GM12878 (cell line): ENCODE data around the gene UNC80. TPM values are rescaled to one million over a fixed set of nuclear protein-coding genes. Genes with fewer than 3 reads are reported as not detected.

Experiments
- ATAC-seq: fragments of 200-7000 bp; cut with Tn5 transposase; 3 replicates; pipeline ENCODE4 v1.9.1; 2020; ENCODE audit warnings: mild to moderate bottlenecking, moderate library complexity
- BruUV-seq: library from RNA; stranded (reverse); fragments of 400-500 nt; replicated peaks from 2 replicates; lab custom pipeline; 2021; lab: Mats Ljungman, UMichigan
- CTCF ChIA-PET: fragments of 300-600 bp; sonication (Branson Sonifier 250); formaldehyde crosslinking; extraction: SDS; loops from one replicate; lab custom pipeline; 2021; ENCODE audit warnings: inconsistent platforms; lab: Yijun Ruan, JAX
- POLR2A ChIA-PET: fragments of 350-600 bp; formaldehyde crosslinking; extraction: SDS; loops from one replicate; lab custom pipeline; 2021; ENCODE audit warnings: inconsistent platforms; lab: Charles Lee
- RAD21 ChIA-PET: fragments of 300-600 bp; sonication (Branson Sonifier 250); formaldehyde crosslinking; loops from one replicate; lab custom pipeline; 2023; ENCODE audit warnings: antibody characterized with exemption; ENCODE audit not compliant: unreplicated experiment; lab: Charles Lee
- SMC1A ChIA-PET: fragments of 300-600 bp; sonication (Branson Sonifier 250); formaldehyde crosslinking; loops from one replicate; lab custom pipeline; 2023; ENCODE audit not compliant: unreplicated experiment, uncharacterized antibody; lab: Charles Lee
- DNase-seq: peaks from one replicate; pipeline ENCODE4 v3.0.0-alpha.2; 2011; ENCODE audit warnings: low read depth, low spot score
- FAIRE-seq: peaks from 3 replicates; lab custom pipeline; 2011; peaks lifted over from hg19 to GRCh38; lab: Jason Lieb, UNC
- H2AFZ ChIP-seq: 2 replicates; pipeline ENCODE4 v1.6.0; 2011; ENCODE audit warnings: low read depth, low read length, control low read depth; ENCODE audit not compliant: control insufficient read depth
- H3K27ac ChIP-seq: 2 replicates; pipeline ENCODE4 v1.5.1; 2011; ENCODE audit warnings: control low read depth; ENCODE audit not compliant: control insufficient read depth, insufficient read depth
- H3K27me3 ChIP-seq, 2 experiments: replicated peaks in 1 of 2; 2 replicates each; pipeline versions ENCODE4 v1.6.0 to v1.6.1; 2011; ENCODE audit warnings: low read length in 1 of 2; ENCODE audit not compliant: control insufficient read depth in 2 of 2, insufficient read depth in 2 of 2
- H3K36me3 ChIP-seq, 2 experiments: 2 replicates each; pipeline ENCODE4 v1.5.1; 2011; ENCODE audit warnings: low read length in 1 of 2; ENCODE audit not compliant: control insufficient read depth in 2 of 2, insufficient read depth in 2 of 2
- H3K4me1 ChIP-seq: 2 replicates; pipeline ENCODE4 v1.6.1; 2011; ENCODE audit warnings: mild to moderate bottlenecking, low read length, moderate library complexity, mixed read lengths; ENCODE audit not compliant: control insufficient read depth, insufficient read depth
- H3K4me2 ChIP-seq: 2 replicates; pipeline ENCODE4 v1.6.0; 2011; ENCODE audit warnings: control low read depth; ENCODE audit not compliant: control insufficient read depth, insufficient read depth
- H3K4me3 ChIP-seq: fragments of 200-600 bp; sonication (generic); 2 replicates; pipeline ENCODE4 v1.5.1; 2016
- H3K79me2 ChIP-seq: 2 replicates; pipeline ENCODE4 v1.6.0; 2011; ENCODE audit warnings: low read length; ENCODE audit not compliant: control insufficient read depth, insufficient read depth
- H3K9ac ChIP-seq: 2 replicates; pipeline ENCODE4 v1.8.0; 2011; ENCODE audit warnings: low read length, control low read depth, mixed read lengths; ENCODE audit not compliant: control insufficient read depth, insufficient read depth
- H3K9me3 ChIP-seq: replicated peaks from 3 replicates; pipeline ENCODE4 v1.5.1; 2011; ENCODE audit warnings: mild to moderate bottlenecking, low read length; ENCODE audit not compliant: control insufficient read depth, insufficient read depth
- H4K20me1 ChIP-seq: 2 replicates; pipeline ENCODE4 v1.6.0; 2011; ENCODE audit not compliant: control insufficient read depth, insufficient read depth
- CHD2 ChIP-seq: IDR thresholded peaks from 2 replicates; pipeline ENCODE4 v1.6.1; 2011; ENCODE audit warnings: low read depth, low read length, improper control_type of control experiment, borderline replicate concordance
- CREM ChIP-seq: IDR thresholded peaks from 2 replicates; pipeline ENCODE4 v1.6.1; 2014; ENCODE audit warnings: antibody characterized with exemption, low read depth
- ESRRA ChIP-seq: IDR thresholded peaks from 2 replicates; pipeline ENCODE4 v1.6.1; 2012; ENCODE audit warnings: mild to moderate bottlenecking, low read length, improper control_type of control experiment
- MTA2 ChIP-seq: fragments of 450-650 bp; IDR thresholded peaks from 2 replicates; pipeline ENCODE4 v1.6.1; 2016; ENCODE audit warnings: low read depth, mild to moderate bottlenecking, moderate library complexity
- NR2C1 ChIP-seq: fragments of 450-650 bp; IDR thresholded peaks from 2 replicates; pipeline ENCODE4 v1.6.1; 2017; ENCODE audit warnings: antibody characterized with exemption, mild to moderate bottlenecking, moderate library complexity
- POLR2AphosphoS5 ChIP-seq: IDR thresholded peaks from 2 replicates; pipeline ENCODE4 v1.6.1; 2011; ENCODE audit warnings: mild to moderate bottlenecking, low read length, inconsistent platforms
- SIX5 ChIP-seq: IDR thresholded peaks from 2 replicates; pipeline ENCODE4 v1.6.1; 2011; ENCODE audit warnings: mild to moderate bottlenecking, low read depth, low read length, moderate library complexity; ENCODE audit not compliant: severe bottlenecking
- STAT1 ChIP-seq: fragments of 450-650 bp; conservative IDR thresholded peaks from 2 replicates; pipeline ENCODE4 v1.6.1; 2014; ENCODE audit warnings: antibody characterized with exemption, mild to moderate bottlenecking
- SUPT20H ChIP-seq: IDR thresholded peaks from 2 replicates; pipeline ENCODE4 v1.6.1; 2011; ENCODE audit warnings: low read depth, mild to moderate bottlenecking, low read length, moderate library complexity, borderline replicate concordance; ENCODE audit not compliant: control insufficient read depth
- ZNF24 ChIP-seq: fragments of 450-650 bp; IDR thresholded peaks from 2 replicates; pipeline ENCODE4 v1.6.1; 2017; ENCODE audit warnings: antibody characterized with exemption, mild to moderate bottlenecking
- WGBS: methylation state at CpG from one replicate; pipeline ENCODE4 v1.1.6; 2016; ENCODE audit warnings: low lambda C conversion rate; ENCODE audit not compliant: insufficient replicate concordance, insufficient coverage; ENCODE audit errors: missing lambda C conversion rate; 5-methylcytosine and 5-hydroxymethylcytosine counted together
- in situ Hi-C: fragments of 300-500 bp; cut with MboI; formaldehyde crosslinking; loops from 9 replicates; pipeline ENCODE4 v1.14.3; 2018; ENCODE audit warnings: mixed read lengths
- intact Hi-C: fragments of 100-400 bp; cut with micrococcal nuclease; formaldehyde crosslinking; loops from one replicate; pipeline ENCODE4 v1.14.2; 2022; ENCODE audit not compliant: unreplicated experiment
- polyA plus RNA-seq, 11 experiments: library from polyadenylated mRNA; depleted of rRNA in 4 of 11; unstranded in 6 of 11; stranded (reverse) in 5 of 11; fragments of >200 nt; fragmentation: Nextera tagmentation in 4 of 11; fragmentation: Illumina TruSeq in 1 of 11; extraction: Ambion mirVana in 4 of 11; extraction: Trizol in 1 of 11; gene quantifications; 1 replicate in 1 of 11; 2 replicates in 10 of 11; pipeline versions ENCODE4 v1.2.1 to v1.2.3, GENCODE V29; 2011 to 2016; ENCODE audit warnings: inconsistent platforms in 2 of 11, missing spikeins in 2 of 11, low read depth in 1 of 11
- total RNA-seq, 4 experiments: library from RNA; depleted of rRNA in 3 of 4; stranded (reverse); fragments of >200 nt in 3 of 4; fragmentation: Illumina TruSeq in 1 of 4; extraction: Trizol in 1 of 4; gene quantifications; 2 replicates each; pipeline versions ENCODE4 v1.2.1 to v1.2.3, GENCODE V29; 2013 to 2021
- TF ChIP-seq, protein P1 (sequence below): fragments of 450-650 bp; IDR thresholded peaks from 2 replicates; pipeline ENCODE4 v1.6.1; 2016; ENCODE audit warnings: mild to moderate bottlenecking
- TF ChIP-seq, protein P2 (sequence below), 3 experiments: IDR thresholded peaks in 2 of 3; conservative IDR thresholded peaks in 1 of 3; 2 replicates each; pipeline ENCODE4 v1.5.1; 2011; ENCODE audit warnings: low read depth in 3 of 3, low read length in 3 of 3, mild to moderate bottlenecking in 3 of 3, control low read depth in 2 of 3, moderate library complexity in 2 of 3, inconsistent platforms in 1 of 3, mixed read lengths in 1 of 3; ENCODE audit not compliant: control insufficient read depth in 2 of 3, insufficient read depth in 1 of 3; ENCODE audit errors: extremely low read depth in 1 of 3
- TF ChIP-seq, protein P3 (sequence below): IDR thresholded peaks from 2 replicates; pipeline ENCODE4 v1.6.1; 2012; ENCODE audit warnings: low read depth, low read length, improper control_type of control experiment
- TF ChIP-seq, protein P4 (sequence below): fragments of 450-650 bp; IDR thresholded peaks from 2 replicates; pipeline ENCODE4 v1.6.1; 2017; ENCODE audit warnings: low read depth, mild to moderate bottlenecking, moderate library complexity
- TF ChIP-seq, protein P5 (sequence below): IDR thresholded peaks from 2 replicates; pipeline ENCODE4 v1.6.1; 2011; ENCODE audit warnings: low read depth, mild to moderate bottlenecking, low read length, moderate library complexity, borderline replicate concordance; ENCODE audit errors: extremely low read depth
- TF ChIP-seq, protein P6 (sequence below): IDR thresholded peaks from 2 replicates; pipeline ENCODE4 v1.6.1; 2011; ENCODE audit warnings: low read depth, low read length, improper control_type of control experiment, borderline replicate concordance

UNC80 gene
- total and polyA plus RNA-seq, 10 of the 15 experiments (the other 5 are each of a cell fraction or from before 2014, with no cell fraction given) = not detected

DNA sequence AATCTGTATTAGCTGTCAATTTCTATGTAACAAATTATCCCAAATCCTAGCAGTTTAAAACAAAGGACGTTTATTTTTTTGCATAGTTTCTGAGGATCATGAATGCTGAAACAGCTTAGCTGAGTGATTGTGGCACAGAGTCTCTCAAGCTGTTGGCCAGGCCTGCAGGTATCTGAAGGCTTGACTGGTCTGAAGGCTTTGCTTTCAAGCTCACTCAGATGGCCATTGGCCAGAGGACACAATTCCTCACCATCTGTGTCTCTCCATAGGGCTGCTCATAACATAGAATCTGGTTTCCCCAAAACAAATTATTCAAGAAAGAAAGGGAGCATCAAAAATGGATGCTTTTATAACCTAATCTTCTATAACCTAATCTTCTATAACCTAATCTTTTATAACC is 33.7 kb downstream of the UNC80 start (continued):
- no peak for TF ChIP-seq CHD2
- TF ChIP-seq, protein P1, sequence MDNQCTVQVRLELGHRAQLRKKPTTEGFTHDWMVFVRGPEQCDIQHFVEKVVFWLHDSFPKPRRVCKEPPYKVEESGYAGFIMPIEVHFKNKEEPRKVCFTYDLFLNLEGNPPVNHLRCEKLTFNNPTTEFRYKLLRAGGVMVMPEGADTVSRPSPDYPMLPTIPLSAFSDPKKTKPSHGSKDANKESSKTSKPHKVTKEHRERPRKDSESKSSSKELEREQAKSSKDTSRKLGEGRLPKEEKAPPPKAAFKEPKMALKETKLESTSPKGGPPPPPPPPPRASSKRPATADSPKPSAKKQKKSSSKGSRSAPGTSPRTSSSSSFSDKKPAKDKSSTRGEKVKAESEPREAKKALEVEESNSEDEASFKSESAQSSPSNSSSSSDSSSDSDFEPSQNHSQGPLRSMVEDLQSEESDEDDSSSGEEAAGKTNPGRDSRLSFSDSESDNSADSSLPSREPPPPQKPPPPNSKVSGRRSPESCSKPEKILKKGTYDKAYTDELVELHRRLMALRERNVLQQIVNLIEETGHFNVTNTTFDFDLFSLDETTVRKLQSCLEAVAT = no peak
- TF ChIP-seq SUPT20H = no peak

DNA sequence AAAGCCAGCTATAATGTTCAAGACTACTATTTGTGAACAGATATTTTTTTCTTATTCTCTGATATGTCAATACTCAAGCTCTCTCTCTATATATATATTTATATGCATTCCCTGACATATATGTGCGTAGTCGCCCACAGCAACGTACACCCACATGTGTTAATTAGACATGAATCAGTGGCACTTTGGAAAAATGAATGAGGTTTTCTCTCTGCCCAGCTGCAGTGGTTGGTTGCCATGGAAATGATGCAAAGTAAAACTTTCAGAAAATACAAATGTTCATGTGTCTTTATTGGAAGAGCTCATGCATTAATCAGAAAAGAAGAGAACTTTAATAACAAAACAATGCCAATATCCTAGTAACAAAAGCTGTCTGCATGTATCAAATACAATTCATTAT is 34.7 kb downstream of the UNC80 start:
- Histone ChIP-seq H3K79me2 (no peaks in the 10 kb centered on the region), H3K9ac (no peak overlapping the region), H4K20me1 (peaks cover 4% of the 10 kb centered on the region; the same call in 1 of the 2 replicates), H3K4me2 (no peak overlapping the region), H3K4me1 (no peaks in the 10 kb centered on the region), H2AFZ (no peak overlapping the region), H3K27ac (no peak overlapping the region), H3K4me3 (no peak overlapping the region), H3K27me3 (no peaks in the 10 kb centered on the region), H3K36me3 (no peaks in the 10 kb centered on the region), H3K9me3 (no peaks in the 10 kb centered on the region)
- ChIA-PET RAD21 (no interaction called here), POLR2A (no interaction called here), CTCF (interaction anchor here (1.2 to 1.3 kb wide), 2 partner anchors 10 to 393 kb away, joined by 3 read pairs; no protein-coding TSS in a partner anchor), SMC1A (no interaction called here)
- DNase-seq (no peak), ATAC-seq (no peak), FAIRE-seq (no peak)
- in situ Hi-C loops = no loop called here
- 59% methylated on average over 3 of the region's 3 CpGs for WGBS
- intact Hi-C loops = no loop called here
- BruUV-seq = no TSS peak
- TF ChIP-seq SIX5 (no peak), ESRRA (no peak), MTA2 (no peak), POLR2AphosphoS5 (no peak), NR2C1 (no peak), CREM (no peak), STAT1 (no peak), ZNF24 (no peak)
- TF ChIP-seq, protein P2, sequence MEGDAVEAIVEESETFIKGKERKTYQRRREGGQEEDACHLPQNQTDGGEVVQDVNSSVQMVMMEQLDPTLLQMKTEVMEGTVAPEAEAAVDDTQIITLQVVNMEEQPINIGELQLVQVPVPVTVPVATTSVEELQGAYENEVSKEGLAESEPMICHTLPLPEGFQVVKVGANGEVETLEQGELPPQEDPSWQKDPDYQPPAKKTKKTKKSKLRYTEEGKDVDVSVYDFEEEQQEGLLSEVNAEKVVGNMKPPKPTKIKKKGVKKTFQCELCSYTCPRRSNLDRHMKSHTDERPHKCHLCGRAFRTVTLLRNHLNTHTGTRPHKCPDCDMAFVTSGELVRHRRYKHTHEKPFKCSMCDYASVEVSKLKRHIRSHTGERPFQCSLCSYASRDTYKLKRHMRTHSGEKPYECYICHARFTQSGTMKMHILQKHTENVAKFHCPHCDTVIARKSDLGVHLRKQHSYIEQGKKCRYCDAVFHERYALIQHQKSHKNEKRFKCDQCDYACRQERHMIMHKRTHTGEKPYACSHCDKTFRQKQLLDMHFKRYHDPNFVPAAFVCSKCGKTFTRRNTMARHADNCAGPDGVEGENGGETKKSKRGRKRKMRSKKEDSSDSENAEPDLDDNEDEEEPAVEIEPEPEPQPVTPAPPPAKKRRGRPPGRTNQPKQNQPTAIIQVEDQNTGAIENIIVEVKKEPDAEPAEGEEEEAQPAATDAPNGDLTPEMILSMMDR (IDR thresholded peaks at IDR 0.05 in 2 of 3, conservative IDR thresholded peaks at IDR 0.05 in 1 of 3; ENCODE audit: control insufficient read depth in 2 of 3, extremely low read depth in 1 of 3, insufficient read depth in 1 of 3, low read depth in 3 of 3, low read length in 3 of 3) = no peak
- TF ChIP-seq, protein P3, sequence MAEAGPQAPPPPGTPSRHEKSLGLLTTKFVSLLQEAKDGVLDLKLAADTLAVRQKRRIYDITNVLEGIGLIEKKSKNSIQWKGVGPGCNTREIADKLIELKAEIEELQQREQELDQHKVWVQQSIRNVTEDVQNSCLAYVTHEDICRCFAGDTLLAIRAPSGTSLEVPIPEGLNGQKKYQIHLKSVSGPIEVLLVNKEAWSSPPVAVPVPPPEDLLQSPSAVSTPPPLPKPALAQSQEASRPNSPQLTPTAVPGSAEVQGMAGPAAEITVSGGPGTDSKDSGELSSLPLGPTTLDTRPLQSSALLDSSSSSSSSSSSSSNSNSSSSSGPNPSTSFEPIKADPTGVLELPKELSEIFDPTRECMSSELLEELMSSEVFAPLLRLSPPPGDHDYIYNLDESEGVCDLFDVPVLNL = no peak
- TF ChIP-seq, protein P4, sequence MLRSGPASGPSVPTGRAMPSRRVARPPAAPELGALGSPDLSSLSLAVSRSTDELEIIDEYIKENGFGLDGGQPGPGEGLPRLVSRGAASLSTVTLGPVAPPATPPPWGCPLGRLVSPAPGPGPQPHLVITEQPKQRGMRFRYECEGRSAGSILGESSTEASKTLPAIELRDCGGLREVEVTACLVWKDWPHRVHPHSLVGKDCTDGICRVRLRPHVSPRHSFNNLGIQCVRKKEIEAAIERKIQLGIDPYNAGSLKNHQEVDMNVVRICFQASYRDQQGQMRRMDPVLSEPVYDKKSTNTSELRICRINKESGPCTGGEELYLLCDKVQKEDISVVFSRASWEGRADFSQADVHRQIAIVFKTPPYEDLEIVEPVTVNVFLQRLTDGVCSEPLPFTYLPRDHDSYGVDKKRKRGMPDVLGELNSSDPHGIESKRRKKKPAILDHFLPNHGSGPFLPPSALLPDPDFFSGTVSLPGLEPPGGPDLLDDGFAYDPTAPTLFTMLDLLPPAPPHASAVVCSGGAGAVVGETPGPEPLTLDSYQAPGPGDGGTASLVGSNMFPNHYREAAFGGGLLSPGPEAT = no peak
- TF ChIP-seq, protein P5, sequence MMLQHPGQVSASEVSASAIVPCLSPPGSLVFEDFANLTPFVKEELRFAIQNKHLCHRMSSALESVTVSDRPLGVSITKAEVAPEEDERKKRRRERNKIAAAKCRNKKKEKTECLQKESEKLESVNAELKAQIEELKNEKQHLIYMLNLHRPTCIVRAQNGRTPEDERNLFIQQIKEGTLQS = no peak
- TF ChIP-seq, protein P6, sequence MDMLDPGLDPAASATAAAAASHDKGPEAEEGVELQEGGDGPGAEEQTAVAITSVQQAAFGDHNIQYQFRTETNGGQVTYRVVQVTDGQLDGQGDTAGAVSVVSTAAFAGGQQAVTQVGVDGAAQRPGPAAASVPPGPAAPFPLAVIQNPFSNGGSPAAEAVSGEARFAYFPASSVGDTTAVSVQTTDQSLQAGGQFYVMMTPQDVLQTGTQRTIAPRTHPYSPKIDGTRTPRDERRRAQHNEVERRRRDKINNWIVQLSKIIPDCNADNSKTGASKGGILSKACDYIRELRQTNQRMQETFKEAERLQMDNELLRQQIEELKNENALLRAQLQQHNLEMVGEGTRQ = no peak
